HG03469 (cell line): ENCODE data around the gene CDK2AP2.

Experiments
- ATAC-seq: cut with Tn5 transposase; IDR thresholded peaks from one replicate; pipeline ENCODE4 v1.9.1; 2021; ENCODE audit warnings: mild to moderate bottlenecking, moderate library complexity, moderate number of reproducible peaks; ENCODE audit not compliant: unreplicated experiment

The CDK2AP2 gene

DNA sequence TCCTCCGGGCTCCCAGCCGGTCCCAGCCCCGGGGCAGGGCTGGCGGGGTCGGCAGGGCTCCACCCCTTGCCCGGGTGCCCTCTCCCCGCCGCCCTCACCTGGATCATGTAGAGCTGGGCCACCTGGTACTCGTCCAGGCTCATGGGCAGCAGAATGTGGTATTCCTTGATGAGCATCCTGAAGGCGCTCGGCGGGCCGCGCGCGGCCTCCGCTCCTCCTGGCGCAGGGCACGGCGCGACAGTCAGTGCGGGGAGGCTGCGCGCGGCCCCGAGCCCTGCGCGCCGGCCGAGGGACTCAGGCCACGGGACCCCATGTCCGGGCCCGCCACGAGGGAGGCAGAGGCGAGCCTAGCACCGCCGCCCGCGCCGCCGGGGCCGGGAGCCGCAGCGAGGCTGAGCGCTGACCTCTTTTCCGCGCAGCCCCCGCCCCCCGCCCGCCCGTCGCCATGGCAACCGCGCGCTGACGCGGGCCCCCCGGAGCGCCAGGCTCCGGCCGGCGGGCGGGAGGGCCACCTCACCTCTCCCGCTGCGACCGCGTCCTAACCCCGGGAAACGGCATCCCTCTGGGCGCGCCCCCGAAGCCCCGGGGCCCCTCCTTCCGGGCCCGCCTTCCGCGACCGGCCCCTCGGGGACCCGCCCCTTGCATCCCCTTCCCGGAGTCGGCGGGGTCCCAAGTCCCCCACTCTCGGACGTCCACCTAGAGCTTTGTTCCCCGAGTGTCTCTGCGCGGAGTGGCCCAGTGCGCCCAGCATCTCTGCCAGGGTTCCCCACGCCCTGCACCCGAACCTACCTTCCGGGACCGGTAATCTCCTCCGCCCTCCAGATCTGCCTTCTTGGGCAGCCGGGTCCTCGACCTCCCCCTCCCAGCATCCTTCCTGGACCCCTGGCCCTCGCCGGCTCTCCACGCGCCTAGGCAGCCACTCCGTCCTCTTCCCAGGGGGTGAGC, 3.7 kb downstream of the CDK2AP2 start:
- no peak for ATAC-seq

DNA sequence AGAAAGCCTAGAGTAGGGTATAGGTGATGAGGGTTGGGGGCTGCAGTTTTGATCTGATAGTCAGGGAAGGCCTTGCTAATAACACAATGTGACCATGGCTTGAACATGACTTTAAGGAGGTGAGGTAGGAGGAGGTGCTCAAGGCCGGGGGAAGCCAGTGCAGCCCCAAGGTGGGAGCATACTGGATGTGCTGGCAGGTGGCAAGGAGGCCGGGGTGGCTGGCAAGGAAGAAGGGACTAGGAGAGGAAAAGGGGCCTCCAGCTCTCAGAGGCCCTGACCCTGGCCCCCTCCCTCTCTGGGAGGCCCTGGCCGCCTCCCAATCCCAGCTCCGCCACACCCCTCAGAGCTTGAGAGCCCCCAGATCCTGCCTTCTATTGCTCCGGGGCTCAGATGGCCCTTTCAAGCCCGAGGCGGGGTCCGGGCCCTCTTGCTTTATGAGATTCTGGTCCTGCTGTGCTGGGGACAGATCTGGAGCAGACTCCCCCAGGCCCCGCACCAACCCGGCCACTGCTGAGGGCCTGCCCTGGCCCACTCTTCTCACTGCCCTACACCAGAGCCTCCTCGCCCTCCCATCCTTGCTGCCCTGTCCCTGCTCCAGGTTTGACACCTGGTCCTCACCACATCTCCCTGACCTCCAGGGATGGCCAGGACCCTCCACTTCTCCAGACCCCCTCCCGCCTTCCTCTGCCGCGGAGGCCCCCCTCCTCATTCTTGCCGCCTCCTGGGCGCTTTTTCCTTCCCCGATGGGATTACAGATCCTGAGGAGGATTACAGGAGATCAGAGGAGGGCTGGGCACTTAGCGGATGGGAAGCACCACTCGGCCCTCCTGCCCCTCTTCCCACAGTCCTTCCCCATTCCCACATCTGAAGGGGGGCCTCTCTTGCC, 4.6 kb downstream of the CDK2AP2 start:
- no peak for ATAC-seq

GRCh38 chr11:67502328-67502979, 5.5 kb downstream of the CDK2AP2 start:
- ATAC-seq: no peak

DNA sequence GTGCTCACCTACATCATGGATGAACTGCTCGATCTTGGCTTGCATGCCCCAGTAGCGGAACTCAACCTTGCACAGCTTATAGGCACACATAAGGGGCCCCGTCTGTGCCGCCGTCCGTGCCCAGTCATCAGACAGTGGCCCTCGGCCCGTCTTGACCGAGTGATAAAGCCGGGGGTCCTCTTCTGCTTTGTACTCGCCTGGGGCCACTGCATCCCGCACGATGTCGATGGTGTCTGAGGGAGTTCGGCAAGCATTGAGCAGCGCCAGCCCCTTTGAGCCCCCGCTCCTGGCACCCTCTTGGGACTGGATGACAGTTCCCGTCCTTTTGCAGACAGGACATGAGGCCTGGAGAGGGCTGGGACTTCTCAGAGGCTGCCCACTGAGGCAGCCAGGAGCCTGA, 6.1 kb downstream of the CDK2AP2 start:
- no peak for ATAC-seq

DNA sequence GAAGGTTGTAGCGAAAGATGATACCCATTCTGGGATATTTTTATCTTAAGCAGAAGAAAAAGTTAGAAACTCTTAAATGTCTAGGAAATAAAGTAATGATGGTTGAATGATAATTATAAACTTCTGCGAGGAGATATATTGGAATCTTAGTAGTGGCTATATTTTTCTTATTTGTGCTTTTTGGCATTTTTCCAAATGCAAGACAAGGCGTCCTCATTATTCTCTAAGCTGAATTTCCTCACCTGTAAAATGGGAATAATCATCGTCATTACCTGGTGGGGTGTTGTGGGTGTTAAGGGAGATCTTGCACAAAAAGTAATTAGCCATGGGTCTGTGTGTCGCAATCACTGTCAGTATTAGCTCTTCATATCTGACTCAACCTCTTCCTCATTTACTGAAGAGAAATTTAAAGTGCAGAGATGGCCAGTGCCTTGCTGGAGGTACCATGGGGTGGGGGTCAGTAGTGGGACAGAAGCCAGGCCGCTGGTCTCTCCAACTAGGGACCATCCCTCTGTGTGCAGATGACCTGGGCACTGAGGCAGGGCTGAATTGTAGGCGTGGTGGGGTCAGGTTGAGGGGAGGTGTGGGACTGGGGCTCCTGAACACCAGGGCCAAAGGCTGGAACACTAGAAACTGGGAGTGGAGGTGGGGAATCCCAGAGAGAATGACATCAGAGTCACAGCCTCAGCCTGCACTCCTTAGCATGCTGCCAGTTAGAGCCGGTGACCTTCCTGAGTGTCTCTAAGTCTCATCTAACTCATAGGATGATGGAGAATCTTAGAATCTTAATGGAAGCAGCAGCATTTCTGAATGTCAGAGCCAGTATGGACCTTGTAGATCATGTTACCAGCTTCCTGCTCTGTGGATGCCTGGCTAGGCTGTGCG, 6.9 kb downstream of the CDK2AP2 start:
- no peak for ATAC-seq

DNA sequence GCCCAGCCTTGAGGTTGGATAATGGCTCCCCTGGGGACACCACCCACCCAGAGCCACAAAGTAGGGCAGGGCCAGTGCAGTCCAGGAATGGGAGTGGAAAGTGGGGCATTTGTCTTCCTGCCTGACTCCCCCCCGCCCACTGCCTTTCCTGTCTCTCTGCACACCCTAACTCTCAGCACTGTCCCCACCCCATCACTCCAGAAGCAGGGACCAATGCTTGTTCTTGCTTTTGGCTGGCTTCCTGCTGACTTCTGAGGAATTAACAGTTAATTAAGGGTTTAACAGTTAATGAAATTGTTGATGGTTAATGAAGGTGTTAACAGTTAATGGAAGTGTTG, 7.5 kb downstream of the CDK2AP2 start:
- ATAC-seq: no peak

GRCh38 chr11:67499808-67500483, 8.0 kb downstream of the CDK2AP2 start:
- no peak for ATAC-seq

DNA sequence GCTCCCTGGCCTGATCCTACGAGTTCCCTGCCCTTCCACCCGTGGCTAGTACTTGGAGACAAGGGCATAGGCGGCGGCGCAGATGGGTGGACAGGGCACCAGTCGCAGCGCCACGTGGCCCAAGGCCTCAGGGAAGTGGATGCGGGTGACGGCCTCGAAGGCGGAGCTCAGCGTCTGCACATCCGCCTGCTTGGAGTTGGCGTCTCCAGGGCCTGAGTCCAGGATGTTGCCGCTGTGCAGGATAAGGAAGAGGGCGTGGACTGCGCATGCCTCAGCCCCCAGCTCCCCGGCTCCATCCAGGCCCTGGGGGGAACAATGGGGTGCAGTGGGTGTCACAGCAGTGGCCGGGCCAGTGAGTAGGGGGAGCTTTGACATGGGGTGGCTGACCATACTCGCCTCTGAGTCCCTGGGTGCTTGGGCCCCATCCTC, 9.4 kb downstream of the CDK2AP2 start:
- no peak for ATAC-seq

DNA sequence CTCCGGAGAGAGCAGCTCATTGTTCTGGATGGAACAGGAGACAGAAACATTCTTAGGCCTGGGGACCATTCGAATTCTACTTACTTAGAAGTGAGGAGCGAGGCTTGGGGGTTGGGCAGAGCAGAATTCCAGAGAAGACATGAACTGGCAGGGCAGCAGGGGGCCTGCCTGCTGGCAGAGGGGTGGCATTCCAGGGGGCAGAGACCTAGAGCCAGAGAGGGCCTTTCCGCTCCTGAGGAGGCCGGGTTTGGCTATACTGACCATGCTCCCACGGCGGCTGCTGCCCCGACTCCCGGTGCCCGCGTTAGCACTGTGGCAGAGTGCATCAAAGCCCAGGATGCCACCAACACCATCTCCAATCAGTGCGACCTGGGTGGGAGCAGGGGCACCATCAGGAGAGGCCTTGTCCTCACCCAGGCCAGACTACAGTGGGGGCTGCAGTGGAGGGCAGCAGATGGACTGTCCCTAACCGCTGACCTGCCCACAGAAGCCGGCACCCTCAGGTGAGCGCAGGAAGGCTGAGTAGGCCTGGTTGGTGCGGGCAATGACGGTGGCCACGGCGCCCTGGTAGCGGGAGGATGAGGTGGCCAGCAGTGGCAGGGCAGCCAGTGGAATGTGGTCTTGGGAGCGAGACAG, 10.2 kb downstream of the CDK2AP2 start:
- no peak for ATAC-seq

- ATAC-seq: no peak
These were observed 11.8 kb downstream of the CDK2AP2 start for GRCh38 chr11:67496113-67496512.

- ATAC-seq: no peak
These were observed 12.5 kb downstream of the CDK2AP2 start for GRCh38 chr11:67495234-67496005.

DNA sequence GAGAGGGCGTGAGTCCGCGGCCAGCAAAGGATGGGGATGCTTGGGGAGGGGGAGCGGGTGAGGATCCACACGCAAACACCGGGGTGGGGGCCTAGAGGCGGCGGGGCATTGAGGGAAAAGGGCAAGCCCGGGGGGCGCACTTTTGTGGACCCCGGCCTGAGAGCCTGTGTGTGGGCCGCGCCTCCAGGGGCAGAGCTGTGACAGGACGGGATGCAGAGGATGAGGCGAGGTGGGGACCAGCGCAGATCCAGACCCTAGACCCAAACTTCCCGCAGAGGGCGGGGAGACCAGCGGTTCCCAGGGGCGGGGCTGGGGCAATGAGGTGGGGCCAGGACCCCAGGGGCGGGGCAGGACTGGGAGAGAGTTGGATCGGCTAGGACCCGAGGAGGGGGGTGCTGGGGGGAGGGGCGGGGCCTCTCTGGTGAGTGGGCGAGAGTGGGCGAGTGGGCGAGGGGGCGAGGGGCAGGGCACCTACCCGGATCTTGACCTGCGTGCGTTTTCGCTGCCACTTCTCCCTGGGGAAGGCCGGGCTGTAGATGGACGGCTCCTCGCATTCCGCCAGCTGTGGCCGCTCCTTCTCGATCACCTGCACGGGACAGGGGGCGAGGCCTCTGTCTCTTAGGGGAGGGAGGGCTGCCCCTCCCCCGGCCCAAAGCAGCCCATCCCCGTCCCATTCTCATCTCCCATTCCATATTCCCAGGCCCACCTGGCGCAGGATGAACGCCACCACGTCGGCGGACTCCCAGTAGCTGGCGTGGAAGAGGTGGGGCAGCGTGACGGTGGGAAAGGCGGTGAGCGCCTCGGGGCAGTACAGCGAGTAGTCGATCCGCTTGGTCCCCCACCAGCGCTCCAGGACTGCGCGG, 13.4 kb downstream of the CDK2AP2 start:
- ATAC-seq: no peak

- no peak for ATAC-seq
These were observed 14.2 kb downstream of the CDK2AP2 start for GRCh38 chr11:67493548-67494370.

- no peak for ATAC-seq
These were observed 15.0 kb downstream of the CDK2AP2 start for GRCh38 chr11:67492801-67493547.

- no peak for ATAC-seq
These were observed 15.8 kb downstream of the CDK2AP2 start for GRCh38 chr11:67492069-67492727.
